GM19372 (cell line): Measurements from ENCODE around the gene RESP18.

Experiments
- ATAC-seq: cut with Tn5 transposase; IDR thresholded peaks from one replicate; pipeline ENCODE4 v1.9.1; 2021; ENCODE audit warnings: mild to moderate bottlenecking, low read depth, moderate library complexity; ENCODE audit not compliant: unreplicated experiment

RESP18 gene

DNA sequence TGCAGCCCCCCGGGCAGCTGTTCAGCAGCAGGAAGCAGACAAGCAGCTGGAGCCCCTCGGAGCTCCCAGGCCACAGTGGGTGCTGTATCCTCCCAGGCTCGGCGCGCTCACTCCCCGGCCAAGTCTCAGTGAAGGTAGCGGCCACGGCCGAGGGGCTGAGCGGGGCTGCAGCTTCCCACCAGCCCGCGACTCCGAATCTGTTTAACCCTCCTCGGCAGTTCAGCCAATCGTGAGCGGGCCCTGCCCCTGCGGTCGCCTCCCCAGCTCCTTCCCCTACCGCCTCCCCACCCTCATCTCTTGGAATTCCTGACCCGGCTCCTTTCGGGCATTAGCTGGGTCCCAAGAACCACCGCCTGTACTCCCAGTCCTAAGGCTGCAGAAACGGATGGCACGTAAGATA, at the start of gene RESP18:
TSS of gene RESP18 (minus strand) at position 203 of the 400 bp plus-strand sequence.
- ATAC-seq, result no peak

DNA sequence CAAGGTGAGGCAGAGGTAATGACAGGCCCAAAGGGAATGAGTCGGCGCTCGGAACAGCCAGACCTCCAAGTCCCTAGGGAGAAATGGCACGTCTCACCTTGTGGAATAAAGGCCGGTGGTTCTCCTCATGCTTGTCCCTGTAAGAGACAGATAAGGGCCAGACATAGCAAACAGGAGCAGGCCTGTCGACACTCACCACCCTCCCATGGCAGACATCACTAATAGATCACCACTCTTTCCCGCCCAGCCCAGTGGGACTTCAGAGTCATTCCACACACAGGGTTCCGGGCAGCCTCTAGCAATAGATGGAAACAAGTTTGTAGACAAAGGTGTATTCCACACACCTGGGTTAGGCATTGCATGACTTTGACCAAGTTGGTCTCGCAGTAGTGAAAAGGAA, 48.9 kb upstream of the RESP18 start:
- ATAC-seq, result no peak

DNA sequence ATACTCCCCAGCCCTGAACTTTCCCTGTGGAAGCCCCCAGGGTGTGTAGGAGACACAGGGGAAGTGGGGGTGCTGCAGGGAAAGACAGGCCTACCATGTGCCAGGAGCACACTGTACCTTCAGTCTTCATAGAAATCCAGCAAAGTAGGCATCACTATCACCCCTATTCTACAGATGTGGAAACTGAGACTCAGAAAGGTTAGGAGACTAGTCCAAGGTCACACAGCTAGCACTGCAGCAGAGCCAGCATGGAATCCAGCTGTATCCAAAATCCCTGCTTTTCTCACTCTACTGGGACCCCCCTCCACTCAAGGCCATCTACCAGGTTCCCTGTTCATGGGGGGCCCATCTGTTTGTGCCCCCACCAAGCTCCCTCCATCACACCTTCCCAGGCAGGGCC, 48.4 kb upstream of the RESP18 start:
- ATAC-seq, result no peak

DNA sequence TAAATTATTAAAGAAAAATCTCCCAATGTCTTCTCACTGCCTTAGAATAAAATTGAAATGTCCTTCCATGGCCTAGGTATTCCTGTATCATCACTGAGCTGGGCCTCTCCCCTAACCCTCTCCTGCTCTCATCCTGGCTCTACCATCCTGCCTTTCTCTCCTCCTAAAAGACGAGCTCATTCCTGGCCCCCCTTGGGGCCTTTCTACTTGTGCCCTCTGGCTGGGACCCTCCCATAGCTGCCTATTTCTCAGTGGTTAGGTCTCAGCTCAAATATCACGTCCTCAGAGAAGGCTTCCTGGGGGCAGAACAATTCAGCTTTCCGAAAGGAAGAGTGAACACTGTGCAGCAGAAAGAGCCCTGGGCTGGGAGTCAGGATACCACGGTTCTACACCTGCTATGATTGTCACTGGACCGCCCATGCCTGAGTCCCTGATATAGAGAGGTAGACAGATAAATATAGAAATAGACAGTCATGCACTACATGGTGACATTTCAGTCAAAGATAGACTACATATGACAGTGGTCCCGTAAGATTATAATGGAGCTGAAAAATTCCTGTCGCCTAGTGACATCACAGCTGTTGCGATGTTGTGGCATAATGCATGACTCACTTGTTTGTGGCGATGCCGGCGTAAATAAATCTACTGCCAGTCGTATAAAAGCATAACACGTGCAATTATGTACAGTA, 45.8 kb upstream of the RESP18 start:
- no peak for ATAC-seq

DNA sequence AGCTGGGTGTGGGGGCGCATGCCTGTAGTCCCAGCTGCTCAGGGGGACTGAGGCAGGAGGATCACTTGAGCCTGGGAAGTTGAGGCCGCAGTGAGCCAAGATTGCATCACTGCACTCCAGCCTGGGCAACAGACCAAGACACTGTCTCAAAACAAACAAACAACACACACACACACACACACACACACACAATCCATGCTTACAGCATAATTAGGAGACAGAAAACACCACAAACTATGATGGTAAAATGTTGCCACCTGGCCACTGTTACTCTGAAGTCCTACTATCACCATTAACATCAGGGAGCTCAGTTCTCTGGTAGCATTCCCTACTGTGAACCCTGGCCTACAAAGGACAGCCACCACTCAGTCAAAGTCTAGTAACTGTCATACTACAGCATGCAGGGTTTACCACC, 36.9 kb upstream of the RESP18 start:
- ATAC-seq, result no peak

DNA sequence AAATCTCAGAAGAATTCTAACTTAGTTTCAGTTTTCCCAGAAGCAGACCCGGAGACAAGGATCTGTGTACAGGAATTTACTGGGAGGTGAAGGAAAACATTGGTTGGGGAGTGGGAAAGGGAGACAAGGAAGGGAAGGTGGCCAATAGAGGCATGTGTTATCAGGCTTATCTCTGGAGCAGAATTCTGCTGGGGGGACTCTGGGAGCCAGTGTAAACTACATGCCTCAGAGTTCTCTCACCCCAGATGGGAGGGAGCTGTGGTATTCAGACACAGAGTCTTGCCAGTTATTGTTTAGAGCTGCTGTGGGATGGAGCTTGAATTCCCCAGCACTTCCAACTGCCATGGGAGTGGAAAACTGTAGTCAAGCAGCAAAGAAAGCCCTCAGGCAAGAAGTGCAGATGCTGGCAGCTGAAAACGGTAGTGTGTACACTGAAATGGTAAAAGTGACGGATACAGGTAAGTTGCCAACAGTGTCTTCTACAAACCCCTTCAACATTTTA, 36.2 kb upstream of the RESP18 start:
- ATAC-seq, result no peak

DNA sequence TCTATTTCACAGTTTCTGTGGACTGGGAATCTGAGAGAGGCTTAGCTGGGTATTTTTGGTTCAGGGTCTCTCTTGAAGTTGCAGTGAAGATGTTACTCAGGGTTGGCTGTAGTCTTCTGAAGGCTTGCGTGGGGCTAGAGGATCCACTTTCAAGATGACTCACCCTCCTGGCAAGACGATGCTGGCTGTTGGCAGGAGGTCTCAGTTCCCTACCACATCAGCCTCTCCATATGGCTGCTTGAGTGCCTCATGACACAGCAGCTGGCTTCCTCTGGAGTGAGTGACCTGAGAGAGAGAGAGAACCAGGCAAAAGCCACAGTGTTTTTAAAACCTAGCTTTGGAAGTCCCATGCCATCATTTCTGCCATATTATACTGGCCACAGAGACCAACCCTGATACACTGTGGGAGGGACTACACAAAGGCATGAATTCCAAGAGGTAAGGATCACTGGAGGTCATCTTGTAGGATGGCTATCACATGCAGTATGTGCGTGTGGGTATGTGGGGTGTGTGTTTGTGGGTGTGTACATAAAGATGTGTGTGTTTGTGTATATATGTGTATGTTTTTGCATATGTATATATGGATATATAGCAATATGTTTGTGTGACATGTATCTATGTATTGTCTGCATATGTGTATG, 30.1 kb upstream of the RESP18 start:
- ATAC-seq, result peak; percentile 76

DNA sequence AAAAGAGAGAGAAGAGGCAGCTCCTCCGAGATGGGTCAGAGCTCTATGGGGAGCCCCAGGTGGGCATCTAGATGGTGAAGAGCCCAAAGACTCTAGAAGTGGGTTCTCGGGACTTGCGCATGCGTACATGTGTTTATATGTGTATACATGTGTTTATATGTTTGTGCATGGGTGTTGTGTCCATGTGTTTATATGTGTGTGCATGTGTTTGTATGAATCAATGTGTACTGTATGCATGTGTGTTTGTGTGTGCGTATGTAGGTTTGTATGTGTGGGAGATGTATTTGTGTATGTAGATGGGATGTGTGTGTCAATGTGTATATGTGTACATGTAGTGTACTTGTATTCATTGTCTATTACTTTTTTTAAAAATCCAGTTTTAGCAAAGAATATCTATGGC, 29.5 kb upstream of the RESP18 start:
- no peak for ATAC-seq

DNA sequence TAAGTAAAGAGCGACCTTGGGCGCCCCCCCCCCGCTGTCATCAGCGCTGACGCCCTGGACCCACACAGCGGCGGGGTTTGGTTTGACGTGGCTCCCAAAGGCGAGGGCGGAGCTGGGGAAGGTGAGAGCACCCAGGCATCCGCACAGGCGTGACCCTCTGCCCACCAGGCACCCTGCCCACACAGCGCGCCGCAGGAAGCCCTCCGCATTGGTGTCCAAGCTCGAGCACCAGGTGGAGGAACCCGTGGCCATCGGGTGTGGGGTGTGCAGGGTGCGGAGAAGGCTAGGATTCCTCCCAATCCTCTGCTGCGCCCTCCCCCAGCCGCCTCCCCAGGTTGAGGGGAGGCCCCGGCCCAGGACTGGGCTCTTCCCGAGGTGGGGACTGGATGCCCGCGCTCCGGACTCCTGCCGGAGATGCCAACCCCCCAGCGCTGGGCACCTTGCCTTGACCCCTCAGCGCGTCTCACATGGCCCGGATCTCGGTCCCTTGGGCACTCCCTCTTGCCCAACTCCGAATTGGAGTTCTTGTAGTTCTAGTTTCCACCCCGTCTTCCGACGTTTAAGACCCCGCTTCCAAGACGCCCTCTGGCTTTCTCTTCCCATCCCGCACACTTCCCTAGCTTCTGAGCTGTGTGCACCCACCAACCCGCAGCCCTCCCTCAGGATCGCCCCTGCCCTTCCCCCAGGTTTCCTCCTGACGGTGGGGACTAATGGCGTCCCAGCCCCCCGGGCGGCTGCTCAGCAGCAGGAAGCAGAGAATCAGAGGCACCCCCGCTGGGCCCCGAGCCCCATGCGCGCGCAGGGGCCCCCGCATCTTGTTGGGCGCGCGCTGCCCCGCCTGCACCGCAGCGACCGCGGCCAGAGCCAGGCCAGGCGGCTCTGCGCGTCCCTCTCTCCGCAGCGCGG, 25.9 kb upstream of the RESP18 start:
- ATAC-seq, result no peak

DNA sequence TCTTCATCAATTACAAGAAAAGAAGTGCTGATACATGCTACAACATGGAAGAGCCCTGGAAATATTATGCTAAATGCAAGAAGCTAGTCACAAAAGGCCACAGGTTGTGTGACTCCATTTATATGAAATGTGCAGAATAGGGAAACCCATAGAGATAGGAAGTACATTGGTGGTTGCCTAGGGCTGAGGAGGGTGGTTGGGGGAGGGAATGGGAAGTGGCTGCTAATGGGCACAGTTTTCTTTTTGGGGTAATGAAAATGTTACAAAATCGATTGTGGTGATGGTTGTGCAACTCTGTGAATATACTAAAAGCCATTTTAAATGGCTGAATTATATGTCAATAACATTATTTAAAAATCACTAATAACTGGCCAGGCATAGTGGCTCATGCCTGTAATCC, 24.3 kb upstream of the RESP18 start:
- ATAC-seq, result no peak

DNA sequence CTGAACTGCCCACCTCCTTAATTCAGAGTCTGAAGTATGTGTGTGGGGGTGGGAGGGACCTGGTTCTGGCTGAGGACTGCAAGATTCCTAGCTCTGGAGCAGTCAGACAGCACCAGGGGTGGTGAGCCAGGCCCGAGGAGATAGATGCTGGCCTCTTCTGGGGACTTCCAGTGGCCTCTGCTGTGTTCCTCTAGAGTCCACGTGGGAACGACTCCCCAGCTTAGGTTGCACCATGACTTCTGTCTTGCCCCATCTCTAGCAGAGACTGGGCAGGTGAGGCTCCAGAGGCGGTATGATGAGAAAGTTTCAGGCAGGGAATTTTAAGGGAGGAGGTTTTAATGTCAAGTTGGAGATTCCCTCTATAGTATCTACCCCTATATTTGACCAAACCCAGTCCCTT, 22.0 kb upstream of the RESP18 start:
- ATAC-seq, result no peak

DNA sequence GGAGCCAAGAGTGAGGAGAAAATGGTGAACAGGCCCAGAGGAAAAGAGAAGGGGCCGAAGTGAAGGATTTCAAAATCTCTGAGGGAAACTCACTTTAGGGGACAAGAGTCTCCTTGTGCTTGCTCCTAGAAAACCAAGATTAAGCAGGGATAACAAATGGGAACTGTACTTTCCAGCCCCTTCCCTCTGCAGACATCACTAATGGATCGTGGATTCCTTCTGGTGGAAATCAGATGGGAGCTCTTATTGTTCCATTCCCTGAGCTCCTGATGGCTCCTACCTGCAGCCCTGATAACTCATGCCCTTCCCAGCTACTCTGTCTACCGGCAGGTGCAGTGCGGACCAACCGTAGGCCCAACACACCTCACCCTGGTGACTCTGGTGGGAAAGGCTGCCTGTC, 20.6 kb upstream of the RESP18 start:
- ATAC-seq, result no peak

DNA sequence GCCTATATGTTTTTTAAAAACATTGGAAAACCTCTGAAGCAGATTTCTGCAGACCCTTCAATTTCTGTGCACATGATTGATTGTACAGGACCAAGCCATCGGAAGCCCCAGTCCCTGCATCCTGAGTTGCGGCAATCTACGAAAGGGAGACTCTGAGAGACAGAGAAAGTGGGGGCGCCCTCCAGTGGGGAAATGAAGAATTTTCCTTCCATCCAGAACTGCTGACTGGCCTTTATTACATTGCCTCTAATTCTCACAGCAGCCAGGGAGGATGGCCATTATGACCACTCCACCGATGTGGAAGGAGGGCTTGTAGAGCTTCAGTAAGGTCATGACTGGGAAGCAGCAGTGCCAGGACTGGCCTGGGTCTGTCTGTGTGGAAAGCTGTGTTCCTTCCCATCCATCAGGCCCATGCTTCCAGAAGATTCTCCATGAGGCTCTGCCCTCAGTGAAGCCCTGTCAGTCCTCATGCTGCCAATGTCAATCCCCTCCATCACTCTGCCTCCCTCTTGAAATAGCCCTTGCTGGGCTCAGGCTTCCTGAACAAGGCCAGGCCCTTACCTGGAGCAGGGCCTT, 20.0 kb upstream of the RESP18 start:
- ATAC-seq, result peak; percentile 64

DNA sequence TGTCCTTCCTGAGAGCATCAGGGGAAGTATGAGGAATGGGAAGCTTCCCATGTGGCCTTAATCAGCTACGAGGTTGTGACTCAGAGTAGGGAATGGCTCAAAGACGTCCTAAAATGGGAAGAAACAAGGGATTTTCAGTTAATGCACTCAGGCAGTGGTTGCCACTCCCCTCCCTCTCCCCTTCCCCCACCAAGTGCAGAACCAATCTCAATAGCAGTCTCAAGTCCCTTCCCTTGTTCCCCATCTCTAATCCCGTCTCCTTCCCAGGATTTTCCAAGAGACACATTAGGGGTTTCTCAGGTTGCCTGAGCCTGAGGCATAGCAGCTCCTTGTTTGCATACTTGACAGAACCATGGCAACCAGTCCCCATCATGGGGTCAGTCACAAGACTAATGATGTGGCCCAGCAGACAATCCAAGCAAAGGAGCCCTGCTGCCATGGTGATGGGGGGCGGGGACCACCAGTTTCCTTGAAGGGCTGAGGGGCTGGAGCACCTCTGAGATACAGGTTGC, 18.2 kb upstream of the RESP18 start:
- ATAC-seq, result no peak

DNA sequence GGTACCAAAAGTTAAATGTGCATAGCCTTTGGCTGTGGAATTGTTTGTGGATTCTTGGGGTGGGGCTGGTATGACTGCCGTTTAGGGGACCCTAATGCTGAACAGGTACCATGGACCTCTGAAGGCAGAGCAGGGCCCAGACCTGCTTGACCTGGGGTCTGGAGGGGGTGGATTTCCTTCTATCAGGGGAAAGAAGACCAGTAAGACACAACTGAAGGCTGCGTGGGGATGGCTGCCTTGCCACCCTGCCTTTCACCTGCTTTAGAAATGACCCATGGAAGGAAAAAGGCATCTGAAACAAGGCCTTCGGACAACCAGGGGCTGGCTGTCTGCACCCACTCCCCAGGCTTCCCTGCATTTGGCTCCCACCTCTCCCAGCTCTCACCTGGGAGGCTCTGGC, 17.7 kb upstream of the RESP18 start:
- ATAC-seq, result no peak

DNA sequence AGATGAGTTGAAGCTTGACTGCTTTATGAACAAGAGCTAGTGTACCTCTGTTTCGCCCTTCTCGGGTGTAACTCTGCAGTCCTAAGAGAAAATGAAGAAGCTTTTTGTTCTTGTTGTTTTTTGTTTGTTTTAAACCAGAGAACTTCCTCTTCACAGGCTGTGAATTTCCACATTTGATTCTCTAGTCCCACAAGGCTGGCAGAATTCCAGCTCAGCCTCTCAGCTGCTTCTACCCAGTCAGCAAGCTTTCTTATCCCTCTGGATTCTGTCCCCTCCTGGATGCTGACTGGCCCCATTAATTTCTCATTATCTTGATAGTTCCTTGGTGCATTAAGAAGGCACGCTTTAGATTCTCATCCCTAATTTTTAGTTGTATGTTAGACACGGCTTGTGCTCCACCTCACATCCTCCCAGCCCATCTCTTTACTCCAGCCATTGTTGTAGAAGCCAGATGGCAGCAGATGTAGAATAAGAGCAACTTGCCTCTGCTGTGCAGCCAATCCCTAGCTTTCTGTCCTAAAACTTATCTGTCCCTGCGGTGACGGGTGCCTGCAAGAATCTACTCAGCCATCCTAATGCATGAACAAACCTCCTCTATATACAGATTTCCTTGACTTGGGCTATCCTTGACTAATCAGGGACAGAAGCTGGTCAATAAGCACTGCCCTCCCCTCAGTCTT, 12.3 kb upstream of the RESP18 start:
- ATAC-seq, result no peak

DNA sequence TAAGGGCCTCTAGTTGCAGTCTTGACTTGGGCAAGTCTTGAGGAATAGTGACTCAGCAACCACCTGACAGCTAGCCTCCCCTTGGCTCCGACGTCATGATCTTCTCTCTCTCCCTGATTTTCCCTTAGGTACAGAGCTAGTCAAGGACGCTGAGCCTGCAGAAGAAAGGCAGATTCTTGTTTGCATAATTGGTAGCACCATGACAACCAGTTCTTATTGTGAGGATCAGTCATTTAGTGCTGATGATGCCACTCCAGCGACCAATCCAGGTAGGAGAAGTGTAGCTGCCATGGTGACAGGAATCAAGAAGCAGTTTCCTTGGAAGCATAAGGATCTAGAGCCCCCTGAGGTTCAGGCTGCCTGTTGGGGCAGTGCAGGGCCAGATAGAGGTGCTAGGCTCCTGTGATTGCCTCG, 2.8 kb upstream of the RESP18 start:
- no peak for ATAC-seq

DNA sequence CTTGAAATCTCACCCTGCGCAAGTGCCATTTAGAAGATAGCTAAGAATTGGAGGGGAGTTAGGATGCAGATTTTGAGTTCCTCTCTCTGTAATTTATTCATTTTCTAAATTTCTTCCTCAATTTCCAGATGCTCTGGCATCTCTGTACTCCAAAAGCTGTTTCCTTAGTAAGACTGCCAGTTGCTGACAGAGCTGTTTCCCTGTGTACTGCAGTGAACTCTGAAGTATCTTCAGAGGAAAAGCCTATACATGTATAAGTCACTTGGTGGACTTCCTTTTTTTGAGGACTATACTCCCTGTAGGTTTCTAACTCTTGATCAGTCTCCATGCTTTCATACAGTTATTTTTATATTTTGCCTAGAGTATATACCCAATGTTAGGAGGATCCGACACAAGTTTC, 1.5 kb upstream of the RESP18 start:
- no peak for ATAC-seq

DNA sequence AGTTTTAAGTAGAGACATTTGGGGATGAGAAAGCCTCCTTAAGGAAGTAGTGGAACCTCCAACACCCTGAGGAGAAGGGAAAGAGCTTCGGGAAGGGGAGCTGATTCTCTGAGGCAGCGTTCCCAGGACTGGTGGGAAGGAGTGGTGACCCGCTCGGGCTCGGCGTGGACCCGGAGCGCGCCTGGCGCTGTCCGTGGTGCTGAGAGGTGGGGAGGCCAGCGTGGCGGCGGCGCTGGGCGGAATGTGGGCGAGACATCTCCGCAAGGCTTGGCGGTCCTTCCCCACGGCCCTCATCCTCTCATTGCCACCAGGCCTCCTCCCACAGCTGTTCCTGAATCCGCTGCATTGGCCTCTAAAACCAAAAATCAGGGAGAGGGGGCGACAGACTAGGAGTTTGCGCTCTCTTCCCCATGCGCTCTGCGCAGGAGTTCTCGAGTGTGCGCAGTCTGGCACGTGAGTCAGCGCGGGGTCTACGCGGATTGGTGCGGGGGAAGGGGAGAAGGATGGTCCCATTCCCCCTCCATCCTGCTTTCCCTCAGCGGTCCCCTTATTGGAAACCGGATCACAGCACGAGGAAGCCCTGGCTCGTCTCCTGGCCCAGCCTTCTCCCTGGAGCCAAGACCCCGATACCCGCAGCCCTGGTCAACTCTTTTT, 857 bp downstream of the RESP18 start:
- ATAC-seq, result no peak

DNA sequence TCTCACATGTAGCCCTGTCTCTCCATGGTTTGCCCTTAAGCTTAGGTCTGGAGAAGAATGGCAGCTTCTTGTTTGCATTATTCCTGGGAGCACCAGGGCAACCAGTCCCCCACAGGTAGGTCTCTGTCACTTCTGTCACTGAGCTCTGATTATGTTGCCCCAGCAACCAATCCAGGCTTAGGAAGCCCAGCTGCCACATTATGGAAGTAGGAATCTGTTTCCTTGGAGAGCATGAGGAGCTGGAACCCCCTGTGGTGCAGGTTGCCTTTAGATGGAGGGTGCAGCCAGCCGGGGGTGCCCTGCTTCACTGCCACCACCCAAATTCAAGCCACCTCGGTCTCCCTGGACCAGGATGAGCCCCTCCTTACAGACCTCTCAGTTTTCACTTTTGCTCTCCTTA, 4.8 kb downstream of the RESP18 start:
- ATAC-seq, result no peak
